GM18502 (cell line): Measurements from ENCODE around the gene ADAM23.

Source experiments
- ATAC-seq: cut with Tn5 transposase; IDR thresholded peaks from one replicate; pipeline ENCODE4 v1.9.1; 2021; ENCODE audit warnings: mild to moderate bottlenecking; ENCODE audit not compliant: unreplicated experiment, poor library complexity

The ADAM23 gene

GRCh38 chr2:206488623-206489022 lies 45.3 kb downstream of the ADAM23 start:
- no peak for ATAC-seq

GRCh38 chr2:206494061-206494460 lies 50.7 kb downstream of the ADAM23 start:
- ATAC-seq: no peak

DNA sequence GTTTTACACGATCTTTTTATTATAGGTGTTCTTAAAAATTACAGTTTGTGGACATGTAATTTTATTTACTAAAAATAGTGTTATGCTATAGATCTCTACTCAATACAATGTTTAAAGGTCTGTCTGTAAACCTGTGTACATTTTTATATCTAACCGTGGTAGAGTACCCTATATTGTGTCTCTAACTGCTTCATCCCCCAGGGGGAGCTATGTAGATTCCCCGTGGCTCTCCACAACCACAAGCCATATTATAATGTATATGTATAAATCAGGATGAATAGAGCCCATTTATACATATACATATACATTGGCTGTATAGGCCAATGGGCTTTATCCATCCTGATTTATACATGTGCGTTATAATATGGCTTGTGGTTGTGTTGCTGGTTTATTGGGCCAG lies 59.4 kb downstream of the ADAM23 start:
- no peak for ATAC-seq

DNA sequence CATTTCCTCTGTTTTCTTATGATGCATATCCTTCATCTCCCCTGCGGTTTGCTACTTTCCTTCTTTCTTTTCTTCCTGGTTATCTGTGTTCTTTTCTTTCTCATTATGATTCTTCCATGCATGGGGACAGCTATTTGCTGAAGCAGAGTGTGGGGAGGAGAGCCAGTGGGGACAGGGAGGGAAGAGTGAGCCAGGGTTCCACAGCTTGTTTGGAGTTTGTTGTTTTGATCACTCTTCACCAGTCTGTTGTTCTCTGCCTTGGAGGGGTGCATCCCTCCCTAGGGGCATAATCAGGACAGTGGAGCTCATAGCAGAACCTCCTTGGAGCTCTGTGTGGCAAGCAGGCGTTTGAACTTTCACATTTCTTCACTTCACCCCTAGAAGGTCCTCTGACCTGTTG lies 68.0 kb downstream of the ADAM23 start:
- no peak for ATAC-seq

- no peak for ATAC-seq
These were observed 69.7 kb downstream of the ADAM23 start for GRCh38 chr2:206512999-206513398.

GRCh38 chr2:206515580-206515979 lies 72.2 kb downstream of the ADAM23 start:
- no peak for ATAC-seq

GRCh38 chr2:206518997-206519396 lies 75.7 kb downstream of the ADAM23 start:
- no peak for ATAC-seq

- ATAC-seq: no peak
These were observed 77.1 kb downstream of the ADAM23 start for GRCh38 chr2:206520450-206520849.

GRCh38 chr2:206521115-206521514 lies 77.8 kb downstream of the ADAM23 start:
- no peak for ATAC-seq

DNA sequence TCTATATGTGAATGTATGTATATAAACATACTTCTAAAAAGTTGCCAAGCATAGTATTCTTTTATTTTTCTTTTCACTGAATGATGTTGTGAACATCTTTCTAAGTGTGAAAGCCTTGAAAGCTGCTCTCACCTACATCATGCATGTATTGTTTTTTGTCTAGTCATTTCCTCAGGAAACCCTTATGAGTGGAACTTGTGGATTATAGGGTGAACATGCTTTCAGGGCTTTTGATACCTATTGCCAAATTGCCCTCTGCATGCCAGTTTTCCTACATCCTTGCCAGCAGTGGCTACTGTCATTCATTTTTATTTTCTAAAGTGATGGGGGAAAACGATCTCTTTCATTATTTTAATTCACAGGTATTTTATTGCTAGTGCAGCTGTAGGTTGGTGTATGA lies 78.3 kb downstream of the ADAM23 start:
- no peak for ATAC-seq

GRCh38 chr2:206526416-206526815 lies 83.1 kb downstream of the ADAM23 start:
- ATAC-seq: no peak

- ATAC-seq: no peak
These were observed 83.8 kb downstream of the ADAM23 start for GRCh38 chr2:206527153-206527552.

GRCh38 chr2:206530727-206531126 lies 87.4 kb downstream of the ADAM23 start:
- ATAC-seq: no peak

DNA sequence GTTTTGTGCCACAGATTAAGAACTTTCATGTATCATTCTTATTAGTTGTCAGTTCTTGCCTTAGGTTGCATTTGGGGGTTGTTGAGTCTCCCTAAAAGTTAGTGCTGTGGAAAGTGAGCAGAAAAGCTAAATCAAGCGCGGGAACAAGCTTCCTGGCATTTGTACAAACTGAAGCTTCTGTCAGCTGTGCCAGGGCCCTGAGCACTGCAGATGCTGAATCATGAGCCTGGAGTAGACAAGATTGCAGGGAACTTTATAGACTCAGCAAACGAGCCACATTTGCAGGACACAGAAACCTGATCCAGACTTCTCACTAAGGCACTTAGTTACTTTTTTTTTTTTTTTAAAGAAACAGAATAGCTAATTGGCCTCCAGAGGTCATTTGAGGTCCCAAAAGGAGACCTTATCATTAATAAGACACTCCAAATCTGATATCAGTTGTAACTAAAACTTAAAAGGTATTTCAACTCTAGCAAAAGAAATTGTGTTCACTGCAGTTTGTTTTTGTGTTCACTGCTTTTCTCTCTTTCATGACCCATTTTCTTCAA lies 88.7 kb downstream of the ADAM23 start:
- ATAC-seq: no peak

- peak; percentile 70 for ATAC-seq
These were observed 90.6 kb downstream of the ADAM23 start for GRCh38 chr2:206533977-206534376.

- ATAC-seq: peak; percentile 56
These were observed 92.1 kb downstream of the ADAM23 start for GRCh38 chr2:206535260-206535986.

DNA sequence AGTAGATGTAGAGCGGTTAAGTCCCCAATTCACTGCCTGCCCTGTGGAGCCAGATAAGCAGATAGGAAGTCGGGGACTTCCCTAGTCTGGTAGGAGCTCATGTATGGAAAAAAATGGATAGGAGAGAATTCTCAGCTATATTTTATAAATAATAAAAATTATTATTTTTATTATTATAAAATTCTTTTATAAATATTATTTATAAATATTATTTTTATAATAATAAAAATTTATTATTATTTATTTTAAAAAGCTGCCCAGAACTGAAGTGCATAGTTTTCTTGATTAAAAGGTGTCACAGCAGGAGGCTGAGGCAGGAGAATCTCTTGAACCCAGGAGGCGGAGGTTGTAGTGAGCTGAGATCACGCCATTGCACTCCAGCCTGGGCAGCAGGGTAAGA lies 97.4 kb downstream of the ADAM23 start:
- ATAC-seq: no peak

DNA sequence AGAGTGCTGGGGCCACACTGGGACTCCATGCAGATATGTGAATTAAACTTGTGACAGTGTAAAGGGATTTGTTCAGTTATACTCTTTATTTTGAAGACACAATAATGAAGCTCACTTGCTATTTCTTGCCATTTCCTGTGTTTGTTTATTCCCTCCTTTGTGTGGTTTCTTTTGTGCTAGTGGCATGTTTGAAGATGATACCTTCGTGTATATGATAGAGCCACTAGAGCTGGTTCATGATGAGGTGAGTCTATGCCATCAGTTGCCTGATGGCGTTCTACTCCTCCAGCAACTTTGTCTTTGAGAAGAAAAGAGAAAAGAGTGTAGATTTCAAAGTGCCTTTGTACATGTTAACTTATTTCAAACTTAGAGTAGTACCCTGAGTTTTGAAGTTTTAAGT lies 99.7 kb downstream of the ADAM23 start:
- ATAC-seq: no peak

DNA sequence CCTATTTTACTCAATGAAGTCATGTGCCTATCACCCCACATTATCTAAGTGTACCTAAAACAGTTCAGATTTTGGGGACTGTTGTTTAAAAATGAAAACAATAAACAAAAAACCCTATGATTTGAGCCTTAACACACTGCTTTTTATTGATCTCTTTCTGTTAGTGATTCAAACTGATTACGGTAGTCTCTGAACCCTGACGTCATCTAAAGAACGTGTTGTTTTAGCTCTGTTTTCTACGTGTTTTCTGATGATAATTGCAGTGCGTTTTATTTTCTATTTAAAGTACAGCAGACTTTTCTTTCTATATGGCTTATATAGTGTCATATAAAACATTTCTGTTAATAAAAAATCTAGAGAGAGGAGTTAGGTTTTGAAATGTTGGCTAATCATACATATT lies 105.1 kb downstream of the ADAM23 start:
- no peak for ATAC-seq

DNA sequence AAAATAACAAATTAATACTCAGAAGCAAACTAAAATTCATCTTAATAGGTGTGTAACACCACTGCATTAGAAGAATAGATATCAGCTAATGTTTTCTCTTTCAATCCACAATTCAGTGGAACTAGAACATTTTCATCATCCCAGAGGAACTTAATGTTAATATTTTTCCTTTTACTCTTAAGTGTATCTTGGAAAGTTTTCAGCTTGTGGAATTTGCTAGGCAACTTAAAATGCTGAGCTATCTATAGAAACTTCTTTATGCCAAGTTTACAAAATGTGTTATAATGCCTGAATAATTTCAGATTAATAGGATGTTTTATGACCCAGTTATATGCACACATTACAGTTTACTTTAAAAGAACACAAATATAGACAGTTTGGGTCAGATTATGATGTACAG lies 112.4 kb downstream of the ADAM23 start:
- no peak for ATAC-seq

GRCh38 chr2:206556357-206556949 lies 113.1 kb downstream of the ADAM23 start:
- peak; percentile 55 for ATAC-seq

DNA sequence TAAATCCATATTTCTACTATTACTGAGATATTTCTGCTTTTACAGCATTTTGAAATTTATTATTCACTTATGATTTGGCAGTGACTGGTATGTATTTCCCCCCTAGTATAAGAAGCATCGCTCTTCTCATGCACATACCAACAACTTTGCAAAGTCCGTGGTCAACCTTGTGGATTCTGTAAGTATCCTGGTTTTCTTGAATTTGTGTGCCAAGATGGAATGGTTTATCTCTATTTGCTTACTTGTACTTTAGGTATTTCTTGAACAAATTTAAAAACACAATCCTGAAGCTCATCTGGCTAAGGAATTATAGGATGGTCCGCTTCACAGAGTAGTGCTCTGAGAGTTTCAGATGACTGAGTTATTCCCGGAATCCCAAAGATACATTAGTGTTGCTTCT lies 114.0 kb downstream of the ADAM23 start:
- no peak for ATAC-seq
